Karpas-422 (cell line): ENCODE data around the gene WIPF3. TPM values are rescaled to one million over a fixed set of nuclear protein-coding genes. Genes with fewer than 3 reads are reported as not detected.

ENCODE experiments used
- DNase-seq: peaks from one replicate; pipeline ENCODE4 v3.0.0-alpha.2; 2015
- H2AFZ ChIP-seq: fragments of 200-600 bp; sonication (generic); 2 replicates; pipeline ENCODE4 v1.6.1; 2014; ENCODE audit warnings: antibody characterized with exemption, low read length, mixed read lengths
- H3K27ac ChIP-seq: fragments of 200-600 bp; sonication (generic); 2 replicates; pipeline ENCODE4 v1.5.1; 2014; ENCODE audit warnings: mild to moderate bottlenecking, low read length, moderate library complexity
- H3K27me3 ChIP-seq: fragments of 200-600 bp; sonication (generic); 2 replicates; pipeline ENCODE4 v1.6.1; 2014; ENCODE audit warnings: low read length, mixed read lengths
- H3K36me3 ChIP-seq: fragments of 200-600 bp; sonication (generic); 2 replicates; pipeline ENCODE4 v1.6.1; 2014; ENCODE audit warnings: low read length, mixed read lengths; ENCODE audit not compliant: insufficient read depth
- H3K4me1 ChIP-seq: fragments of 200-600 bp; sonication (generic); 2 replicates; pipeline ENCODE4 v1.6.1; 2014; ENCODE audit warnings: mild to moderate bottlenecking, low read length, mixed read lengths
- H3K4me2 ChIP-seq: fragments of 200-600 bp; sonication (generic); 2 replicates; pipeline ENCODE4 v1.6.1; 2014; ENCODE audit warnings: low read length, low read depth, mild to moderate bottlenecking; ENCODE audit not compliant: poor library complexity, severe bottlenecking
- H3K4me3 ChIP-seq: fragments of 200-600 bp; sonication (generic); 2 replicates; pipeline ENCODE4 v1.5.1; 2014; ENCODE audit warnings: mild to moderate bottlenecking, antibody characterized with exemption, low read length, mixed read lengths
- H3K79me2 ChIP-seq: fragments of 200-600 bp; sonication (generic); 2 replicates; pipeline ENCODE4 v1.6.1; 2014; ENCODE audit warnings: mild to moderate bottlenecking, low read length, mixed read lengths
- H3K9ac ChIP-seq: fragments of 200-600 bp; sonication (generic); 2 replicates; pipeline ENCODE4 v1.6.0; 2014; ENCODE audit warnings: low read length
- H3K9me2 ChIP-seq: fragments of 200-600 bp; sonication (generic), shearing (Covaris generic); replicated peaks from 2 replicates; pipeline ENCODE4 v1.6.0; 2014; ENCODE audit warnings: mild to moderate bottlenecking, low read length, moderate library complexity; ENCODE audit not compliant: insufficient read depth
- H3K9me3 ChIP-seq: fragments of 300-700, 200-600 bp; sonication (generic); 2 replicates; pipeline ENCODE4 v1.6.1; 2014; ENCODE audit warnings: low read length, mixed read lengths
- H4K20me1 ChIP-seq: fragments of 200-600 bp; sonication (generic); 2 replicates; pipeline ENCODE4 v1.6.1; 2014; ENCODE audit warnings: mild to moderate bottlenecking, antibody characterized with exemption, low read length, low read depth; ENCODE audit not compliant: insufficient read depth
- total RNA-seq: library from RNA; depleted of rRNA; stranded (reverse); fragments of >200 nt; shearing (Covaris generic); gene quantifications from 2 replicates; pipeline ENCODE4 v1.2.3, GENCODE V29; 2014; ENCODE audit warnings: low replicate concordance

The WIPF3 gene
- total RNA-seq, 1 experiment from 2014 or later = not detected

- Histone ChIP-seq H3K36me3 (peaks cover 69% of the 10 kb centered on the region), H3K79me2 (peaks cover 7% of the 10 kb centered on the region; the same call in 1 of the 2 replicates), H3K27me3 (no peaks in the 10 kb centered on the region), H4K20me1 (no peaks in the 10 kb centered on the region), H3K9me3 (no peaks in the 10 kb centered on the region), H3K4me3 (no peak overlapping the region), H3K4me1 (no peaks in the 10 kb centered on the region), H3K9ac (no peak overlapping the region), H3K27ac (no peak overlapping the region), H3K9me2 (no peaks in the 10 kb centered on the region), H3K4me2 (no peak overlapping the region), H2AFZ (no peak overlapping the region)
- DNase-seq = no peak
These were observed 130.8 kb downstream of the WIPF3 start for GRCh38 chr7:29937132-29937531.

DNA sequence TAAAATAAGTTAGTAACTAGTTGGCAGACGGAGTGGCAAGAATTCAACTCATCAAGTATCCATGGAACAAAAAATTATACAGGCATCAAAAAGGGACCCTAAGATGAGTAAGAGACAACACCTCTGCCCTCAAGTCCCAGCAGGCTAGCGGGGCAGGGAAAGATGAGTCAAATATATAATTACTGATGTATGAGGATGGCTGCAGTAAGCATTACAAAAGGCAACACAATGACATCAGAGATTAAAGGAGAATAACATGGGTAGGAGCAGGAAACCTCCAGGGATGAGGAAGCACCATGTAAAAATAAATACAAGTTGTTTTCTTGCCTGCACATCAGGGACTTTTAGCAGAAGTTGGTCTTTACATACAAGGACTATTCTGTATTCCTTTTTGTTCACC, 133.9 kb downstream of the WIPF3 start:
- H3K36me3 ChIP-seq = peaks cover 71% of the 10 kb centered on the region
- no peaks in the 10 kb centered on the region for H3K4me1 ChIP-seq
- peaks cover 10% of the 10 kb centered on the region for H3K79me2 ChIP-seq

DNA sequence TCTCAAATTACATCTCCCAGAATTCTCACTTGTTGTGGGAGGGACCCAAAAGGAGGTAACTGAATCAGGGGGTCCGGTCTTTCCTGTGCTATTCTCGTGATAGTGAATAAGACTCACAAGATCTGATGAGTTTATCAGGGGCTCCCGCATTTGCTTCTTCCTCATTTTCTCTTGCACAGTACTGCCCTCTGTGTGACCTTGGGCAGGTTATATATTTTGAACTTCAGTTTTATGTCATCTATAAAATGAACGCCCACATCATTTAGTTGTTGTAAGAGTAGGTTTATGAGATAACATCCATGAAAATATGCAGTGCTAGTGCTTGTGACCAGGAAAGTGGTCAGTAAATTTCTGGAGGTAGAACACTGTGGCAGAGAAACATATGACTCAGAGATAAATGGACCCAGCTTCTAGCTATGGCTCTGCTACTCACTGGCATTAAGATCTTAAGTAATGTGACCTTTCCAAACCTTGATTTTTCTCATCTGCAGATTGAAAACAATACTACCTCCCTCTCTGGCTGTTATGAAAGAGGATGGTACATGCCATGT, 139.0 kb downstream of the WIPF3 start:
- H3K4me2 ChIP-seq = no peak overlapping the region
- DNase-seq = no peak
- H3K9me3 ChIP-seq = no peaks in the 10 kb centered on the region
- H2AFZ ChIP-seq = no peak overlapping the region
- H4K20me1 ChIP-seq = no peaks in the 10 kb centered on the region
- no peak overlapping the region for H3K27ac ChIP-seq
- no peaks in the 10 kb centered on the region for H3K27me3 ChIP-seq
- H3K9ac ChIP-seq = no peak overlapping the region
- H3K4me1 ChIP-seq = no peaks in the 10 kb centered on the region
- H3K36me3 ChIP-seq = peaks cover 71% of the 10 kb centered on the region
- no peak overlapping the region for H3K4me3 ChIP-seq
- H3K9me2 ChIP-seq = no peaks in the 10 kb centered on the region
- H3K79me2 ChIP-seq = peaks cover 21% of the 10 kb centered on the region

More for the DNA sequence above, 133.9 kb downstream of the WIPF3 start:
- Histone ChIP-seq H3K9me3 (no peaks in the 10 kb centered on the region), H3K27me3 (no peaks in the 10 kb centered on the region), H3K4me3 (no peak overlapping the region), H3K9ac (no peak overlapping the region), H3K4me2 (no peak overlapping the region), H2AFZ (no peak overlapping the region), H3K9me2 (no peaks in the 10 kb centered on the region), H3K27ac (no peak overlapping the region), H4K20me1 (no peaks in the 10 kb centered on the region)
- no peak for DNase-seq

DNA sequence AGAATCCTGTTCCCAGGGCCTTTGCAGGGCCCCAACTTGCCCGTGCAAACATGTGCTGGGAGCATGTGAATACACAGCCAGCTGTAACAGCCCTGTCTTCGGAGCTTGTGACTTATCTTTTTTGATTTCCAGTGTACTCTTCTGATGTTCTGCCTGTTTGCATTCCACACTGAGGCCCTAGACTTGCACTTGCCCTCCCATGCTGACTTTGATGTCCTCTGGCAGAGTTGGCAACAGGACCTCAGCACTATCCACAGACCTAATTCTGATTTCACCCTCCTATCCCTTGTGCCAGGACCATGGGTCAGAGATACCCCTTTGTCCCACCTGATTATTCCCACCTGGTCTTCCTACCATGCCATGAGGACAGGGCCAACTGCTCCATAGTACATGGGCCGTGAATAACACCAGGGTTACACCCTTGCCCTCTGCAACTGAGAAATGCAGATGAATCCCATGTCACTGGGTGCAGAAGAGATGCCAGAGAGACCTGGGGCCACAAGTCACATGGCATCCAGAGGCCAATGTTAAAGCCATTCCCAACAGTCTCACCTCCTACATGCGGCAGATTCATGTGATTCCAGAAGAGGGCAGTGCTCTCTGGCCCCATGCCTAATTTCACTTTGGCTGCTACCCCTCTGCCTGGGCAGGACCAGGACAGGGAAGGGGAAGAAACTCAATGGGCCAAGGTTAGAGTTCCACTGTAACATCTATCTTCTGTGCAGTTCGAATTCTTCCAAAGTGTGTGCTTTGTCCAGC, 140.3 kb downstream of the WIPF3 start:
- no peak overlapping the region for H3K4me3 ChIP-seq
- no peak overlapping the region for H3K27ac ChIP-seq
- H3K4me2 ChIP-seq = no peak overlapping the region
- H4K20me1 ChIP-seq = no peaks in the 10 kb centered on the region
- peak; percentile 56 for DNase-seq
- no peak overlapping the region for H3K9ac ChIP-seq
- no peaks in the 10 kb centered on the region for H3K4me1 ChIP-seq
- no peaks in the 10 kb centered on the region for H3K9me3 ChIP-seq
- H3K27me3 ChIP-seq = no peaks in the 10 kb centered on the region
- H3K9me2 ChIP-seq = no peaks in the 10 kb centered on the region
- H3K79me2 ChIP-seq = peaks cover 24% of the 10 kb centered on the region
- H3K36me3 ChIP-seq = peaks cover 69% of the 10 kb centered on the region
- H2AFZ ChIP-seq = no peak overlapping the region

DNA sequence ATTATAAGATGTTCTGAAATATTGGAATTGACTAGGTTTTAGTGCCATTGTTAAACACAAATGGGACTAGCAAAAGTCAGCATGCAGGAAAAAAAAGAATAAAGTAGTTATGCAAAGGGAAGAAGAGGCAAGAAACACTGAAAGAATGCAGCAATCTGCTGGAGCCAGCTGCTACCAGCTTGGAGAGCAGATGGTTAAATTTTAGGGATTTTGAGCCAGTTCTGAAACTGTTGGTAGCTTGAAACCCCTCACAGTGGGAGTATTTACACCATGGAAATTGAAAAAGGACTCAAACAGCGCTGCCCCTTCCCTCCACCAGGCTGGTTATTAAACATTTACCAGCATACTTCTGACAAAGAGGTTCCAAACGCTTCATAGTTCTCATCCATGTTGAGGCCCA, 142.3 kb downstream of the WIPF3 start:
- Histone ChIP-seq H3K36me3 (peaks cover 69% of the 10 kb centered on the region), H3K27me3 (no peaks in the 10 kb centered on the region), H3K9me3 (no peaks in the 10 kb centered on the region), H3K79me2 (peaks cover 36% of the 10 kb centered on the region), H3K4me1 (no peaks in the 10 kb centered on the region), H3K9me2 (no peaks in the 10 kb centered on the region), H3K4me2 (no peak overlapping the region), H3K9ac (no peak overlapping the region), H2AFZ (no peak overlapping the region), H3K27ac (no peak overlapping the region), H4K20me1 (no peaks in the 10 kb centered on the region), H3K4me3 (no peak overlapping the region)
- DNase-seq = no peak

- DNase-seq = no peak
- Histone ChIP-seq H3K9ac (no peak overlapping the region), H3K27me3 (no peaks in the 10 kb centered on the region), H3K36me3 (peaks cover 76% of the 10 kb centered on the region), H3K4me2 (no peak overlapping the region), H4K20me1 (no peaks in the 10 kb centered on the region), H3K9me3 (no peaks in the 10 kb centered on the region), H3K4me3 (no peak overlapping the region), H3K9me2 (no peaks in the 10 kb centered on the region), H3K79me2 (peaks cover 38% of the 10 kb centered on the region), H3K4me1 (peaks cover 6% of the 10 kb centered on the region), H2AFZ (no peak overlapping the region), H3K27ac (no peak overlapping the region)
These were observed 144.2 kb downstream of the WIPF3 start for GRCh38 chr7:29950480-29950879.

DNA sequence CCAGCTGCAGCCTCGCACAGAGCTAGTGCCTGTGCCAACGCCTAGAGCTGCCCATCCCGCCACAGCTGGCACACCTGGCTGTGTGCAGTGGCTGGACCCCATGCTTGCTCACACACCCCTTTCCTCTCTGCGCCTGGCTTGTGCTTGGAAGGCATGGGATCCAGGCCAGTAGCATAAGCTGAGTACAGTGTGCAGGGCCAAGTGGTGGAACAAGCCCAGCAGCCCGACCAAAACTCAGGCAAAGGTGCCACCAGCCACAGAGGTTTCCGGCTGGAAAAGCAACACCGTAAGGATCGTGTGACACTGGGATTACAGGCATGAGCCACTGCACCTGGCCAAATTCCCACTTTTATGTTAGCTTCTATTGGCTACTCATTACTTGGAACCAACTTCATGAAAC, 144.9 kb downstream of the WIPF3 start:
- no peak overlapping the region for H2AFZ ChIP-seq
- H3K9me2 ChIP-seq = no peaks in the 10 kb centered on the region
- no peaks in the 10 kb centered on the region for H3K27me3 ChIP-seq
- peaks cover 70% of the 10 kb centered on the region for H3K36me3 ChIP-seq
- H3K4me3 ChIP-seq = no peak overlapping the region
- no peaks in the 10 kb centered on the region for H4K20me1 ChIP-seq
- peaks cover 43% of the 10 kb centered on the region for H3K79me2 ChIP-seq
- H3K9me3 ChIP-seq = no peaks in the 10 kb centered on the region
- no peak overlapping the region for H3K27ac ChIP-seq
- no peak overlapping the region for H3K9ac ChIP-seq
- peaks cover 13% of the 10 kb centered on the region for H3K4me1 ChIP-seq
- DNase-seq = no peak
- H3K4me2 ChIP-seq = no peak overlapping the region

DNA sequence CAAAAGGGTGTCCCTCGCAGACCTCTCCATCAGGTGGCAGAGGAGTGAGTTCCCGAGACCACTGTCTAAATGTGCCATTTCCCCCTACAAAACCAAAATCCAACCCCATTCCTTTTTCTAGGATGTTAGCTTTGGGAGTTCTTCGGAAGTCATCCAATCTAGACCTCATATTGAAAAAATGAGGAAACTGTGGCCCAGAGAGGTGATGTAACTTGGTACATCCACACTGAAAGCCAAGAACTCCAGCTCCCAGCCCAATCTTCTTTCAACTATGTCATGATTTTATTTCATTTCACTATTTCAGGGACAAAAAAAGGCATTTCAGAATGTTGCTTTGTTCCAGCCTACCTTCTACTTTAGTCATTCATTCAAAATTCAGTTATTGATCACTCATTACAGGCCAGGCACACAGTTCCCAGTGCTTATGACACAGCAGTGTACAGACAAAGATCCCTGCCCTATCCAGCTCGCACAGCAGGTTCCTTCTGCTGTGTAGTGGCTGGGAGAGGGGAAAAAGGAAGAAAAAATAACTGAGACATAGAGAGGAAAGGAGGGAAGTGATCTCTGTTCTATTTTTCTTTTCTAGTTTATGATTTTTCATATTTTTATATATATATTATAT, 147.5 kb downstream of the WIPF3 start:
- peaks cover 58% of the 10 kb centered on the region for H3K79me2 ChIP-seq
- H3K4me2 ChIP-seq = no peak overlapping the region
- no peak overlapping the region for H3K4me3 ChIP-seq
- H4K20me1 ChIP-seq = no peaks in the 10 kb centered on the region
- peaks cover 39% of the 10 kb centered on the region for H3K4me1 ChIP-seq
- H3K9me3 ChIP-seq = no peaks in the 10 kb centered on the region
- no peak for DNase-seq
- no peak overlapping the region for H2AFZ ChIP-seq
- no peak overlapping the region for H3K27ac ChIP-seq
- no peaks in the 10 kb centered on the region for H3K9me2 ChIP-seq
- H3K9ac ChIP-seq = no peak overlapping the region
- peaks cover 46% of the 10 kb centered on the region for H3K36me3 ChIP-seq
- H3K27me3 ChIP-seq = no peaks in the 10 kb centered on the region
